SW480 (cell line): Measurements from ENCODE around the gene RPS6KA2.
"Not testable (repeated sequence)": the region's sequence is repeated elsewhere in the genome, so short reads cannot be mapped to it uniquely, and the experiment has no call there.

Experiments
- DNase-seq: peaks from one replicate; pipeline ENCODE4 v3.0.0-alpha.2; 2016; ENCODE audit warnings: low spot score

Gene RPS6KA2

GRCh38 chr6:166529586-166529985 lies 97.5 kb downstream of the RPS6KA2 start:
- no peak for DNase-seq

DNA sequence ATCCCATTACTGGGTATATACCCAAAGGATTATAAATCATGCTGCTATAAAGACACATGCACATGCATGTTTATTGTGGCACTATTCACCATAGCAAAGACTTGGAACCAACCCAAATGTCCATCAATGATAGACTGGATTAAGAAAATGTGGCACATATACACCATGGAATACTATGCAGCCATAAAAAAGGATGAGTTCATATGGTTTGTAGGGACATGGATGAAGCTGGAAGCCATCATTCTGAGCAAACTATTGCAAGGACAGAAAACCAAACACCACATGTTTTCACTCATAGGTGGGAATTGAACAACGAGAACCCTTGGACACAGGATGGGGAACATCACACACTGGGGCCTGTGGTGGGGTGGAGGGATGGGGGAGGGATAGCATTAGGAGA lies 98.0 kb downstream of the RPS6KA2 start:
- not testable (repeated sequence) for DNase-seq

GRCh38 chr6:166527849-166528248 lies 99.2 kb downstream of the RPS6KA2 start:
- DNase-seq: no peak

DNA sequence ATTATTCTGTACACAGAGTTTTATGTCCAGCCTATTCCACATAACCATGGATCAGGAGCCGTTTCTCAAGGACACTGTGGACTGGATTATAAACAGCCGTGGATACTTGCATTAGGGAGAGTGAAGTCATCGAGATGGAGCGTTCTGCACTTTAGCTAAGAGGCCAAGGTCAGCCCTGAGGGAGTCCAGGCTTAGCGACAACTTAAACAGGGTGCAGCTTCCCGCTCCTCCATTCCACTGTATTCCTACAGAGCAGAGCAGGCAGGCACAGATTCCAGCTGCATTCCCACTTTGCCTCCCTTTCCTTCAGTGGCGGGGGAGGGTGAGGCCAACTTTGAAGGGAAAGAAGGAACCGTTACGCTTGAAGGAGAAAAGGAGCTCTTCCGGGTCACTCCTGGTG lies 100.1 kb downstream of the RPS6KA2 start:
- DNase-seq: no peak

DNA sequence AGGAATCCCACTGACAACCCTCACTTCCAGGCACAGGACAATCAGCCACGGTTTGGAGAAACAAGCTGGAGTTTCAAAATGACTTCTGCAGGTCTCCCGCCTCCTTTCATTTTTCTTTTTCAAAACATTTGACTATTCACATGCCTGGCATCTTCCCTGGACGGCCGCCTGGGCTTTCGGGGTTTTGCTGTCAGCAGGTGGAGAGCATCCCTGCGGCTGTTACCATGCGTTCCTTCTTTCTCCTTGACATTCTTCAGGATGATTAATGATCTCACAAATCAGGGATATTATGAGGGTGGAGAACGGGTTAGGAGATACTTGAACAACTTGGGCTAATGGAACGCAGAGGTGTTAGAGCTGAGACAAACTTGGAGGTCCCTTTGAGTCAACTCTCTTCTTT lies 101.5 kb downstream of the RPS6KA2 start:
- no peak for DNase-seq

- DNase-seq: no peak
These were observed 103.1 kb downstream of the RPS6KA2 start for GRCh38 chr6:166523782-166524559.

DNA sequence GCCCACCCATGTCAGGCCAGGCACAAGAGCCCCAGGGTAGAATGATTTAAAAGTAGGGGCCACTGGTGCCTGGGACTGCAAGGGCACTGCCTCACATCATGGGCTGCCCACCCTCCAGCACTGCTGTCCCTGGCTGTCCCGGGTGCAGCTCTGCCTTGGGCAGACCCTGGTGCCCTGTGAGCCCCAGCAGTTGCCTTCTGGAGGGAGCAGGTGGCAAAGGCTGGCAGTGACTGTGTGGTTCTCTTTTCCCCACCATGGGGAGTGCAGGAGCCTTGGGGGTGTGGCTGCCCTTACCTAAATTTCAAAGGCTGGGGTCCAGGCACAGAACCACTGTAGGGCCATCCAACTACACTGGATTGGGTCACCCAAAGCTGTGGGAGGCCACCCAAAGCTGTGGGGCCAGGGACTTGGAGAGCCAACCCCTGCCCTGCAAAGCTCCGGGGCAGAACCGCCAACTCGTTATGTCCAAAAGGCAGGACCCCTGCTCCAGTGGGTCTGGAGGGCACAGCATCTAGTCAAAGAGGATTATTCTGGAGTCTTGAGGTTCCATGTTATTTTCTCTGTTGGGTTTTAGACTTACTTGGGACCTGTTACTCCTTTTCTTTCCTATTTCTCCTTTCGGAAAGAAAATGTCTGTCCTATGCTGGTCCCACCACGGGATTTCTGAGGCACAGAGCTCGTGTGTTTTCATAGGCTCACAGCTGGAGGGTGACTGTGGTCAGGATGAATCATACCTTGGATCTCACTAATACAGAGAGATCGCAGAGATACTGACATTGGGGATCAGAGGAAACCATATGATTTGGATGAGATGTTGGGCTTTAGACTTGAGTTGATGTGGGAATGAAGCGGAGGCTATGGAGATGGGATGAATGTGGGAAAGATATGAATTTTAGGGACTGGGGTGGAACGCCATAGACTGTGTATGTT lies 105.9 kb downstream of the RPS6KA2 start:
- no peak for DNase-seq

- DNase-seq: no peak
These were observed 110.7 kb downstream of the RPS6KA2 start for GRCh38 chr6:166516251-166516884.

DNA sequence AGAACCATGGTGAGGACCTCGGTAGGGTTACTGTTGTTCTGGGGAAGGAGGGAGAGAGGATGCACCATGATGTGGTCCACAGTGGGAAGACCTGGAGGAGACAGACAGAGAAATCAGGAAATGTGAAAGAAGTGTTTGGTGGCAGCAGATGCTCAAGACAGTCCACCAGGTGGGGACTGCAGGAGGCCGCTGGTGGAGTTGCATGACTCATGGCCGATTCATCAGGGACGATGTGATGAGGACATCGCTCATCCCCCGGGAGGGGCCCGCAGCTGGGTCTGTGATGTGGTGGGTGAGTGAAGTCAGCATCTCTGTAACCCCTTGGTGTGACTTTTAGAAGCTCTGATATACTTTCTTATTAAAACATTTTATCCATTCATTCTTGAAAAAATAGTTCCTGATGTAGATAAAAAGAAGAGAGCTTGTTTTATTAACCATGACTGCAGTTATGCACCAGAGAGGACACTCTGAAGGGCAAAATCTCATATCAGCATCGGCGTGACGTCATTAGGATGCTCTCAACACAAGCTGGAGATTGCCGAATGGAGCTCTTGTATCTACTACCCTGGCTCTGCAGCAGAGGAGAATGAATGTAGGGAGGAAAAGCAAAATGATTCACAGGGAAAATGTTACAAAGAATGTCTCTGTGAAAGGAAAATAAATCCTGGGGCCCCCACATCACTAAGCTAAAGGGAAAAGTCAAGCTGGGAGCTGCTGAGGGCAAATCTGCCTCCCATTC lies 111.8 kb downstream of the RPS6KA2 start:
- DNase-seq: peak; percentile 70

DNA sequence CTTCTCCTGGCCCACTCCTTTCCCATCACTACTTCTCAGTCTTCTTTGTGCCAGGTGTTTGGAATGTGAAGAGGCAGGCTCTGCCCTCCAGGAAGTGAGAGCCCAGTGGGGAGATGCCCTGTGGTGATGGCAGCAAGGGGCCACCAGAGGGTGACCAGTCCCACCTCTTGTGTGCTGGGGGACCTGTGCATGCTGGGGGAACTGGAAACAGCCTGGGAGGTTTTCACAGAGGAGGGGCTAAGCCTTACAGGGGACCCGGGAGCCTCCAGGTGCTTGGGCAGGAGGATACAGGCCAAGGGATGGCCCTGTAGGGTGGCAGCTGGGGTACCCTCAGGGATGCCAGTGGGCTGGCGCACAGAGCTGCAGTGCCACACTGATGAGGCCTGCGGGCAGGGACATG lies 112.9 kb downstream of the RPS6KA2 start:
- no peak for DNase-seq

DNA sequence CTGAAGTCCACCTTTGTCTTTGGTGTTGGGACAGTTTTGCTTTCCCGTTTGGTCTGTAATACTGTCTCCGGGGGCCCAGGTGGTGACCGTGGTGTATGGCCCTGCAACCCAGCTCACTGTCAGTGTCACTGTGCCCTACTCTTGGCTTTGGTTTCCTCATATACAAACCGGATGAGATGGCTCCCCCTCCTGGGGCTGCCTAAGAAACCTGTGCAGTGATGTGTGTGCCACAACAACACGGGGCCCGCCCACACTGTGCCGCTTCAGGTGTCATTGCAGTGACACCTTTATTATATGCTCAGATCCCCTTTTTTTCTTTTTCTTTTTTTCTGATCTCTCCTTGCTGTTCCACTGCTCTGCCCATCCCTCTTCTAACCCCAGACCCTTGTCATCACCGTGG lies 114.5 kb downstream of the RPS6KA2 start:
- peak; percentile 8 for DNase-seq

DNA sequence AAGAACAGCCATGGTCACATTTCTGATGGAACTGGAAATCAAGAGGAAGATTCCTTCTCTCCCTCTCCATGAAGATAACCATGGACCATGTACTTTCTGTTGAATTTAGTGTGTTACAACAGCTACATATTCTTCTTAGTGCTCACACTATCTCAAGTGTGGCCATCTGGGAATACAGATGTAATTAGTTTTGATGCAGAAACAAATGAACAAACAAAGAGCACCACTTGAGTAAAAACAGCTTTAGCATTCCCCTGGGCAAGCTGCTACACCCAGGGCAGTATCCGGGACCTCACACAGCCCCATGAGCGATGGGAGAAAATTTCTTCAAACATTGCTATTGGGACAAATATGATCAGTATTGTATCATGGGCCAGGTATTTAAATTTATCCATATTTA lies 115.7 kb downstream of the RPS6KA2 start:
- DNase-seq: no peak

DNA sequence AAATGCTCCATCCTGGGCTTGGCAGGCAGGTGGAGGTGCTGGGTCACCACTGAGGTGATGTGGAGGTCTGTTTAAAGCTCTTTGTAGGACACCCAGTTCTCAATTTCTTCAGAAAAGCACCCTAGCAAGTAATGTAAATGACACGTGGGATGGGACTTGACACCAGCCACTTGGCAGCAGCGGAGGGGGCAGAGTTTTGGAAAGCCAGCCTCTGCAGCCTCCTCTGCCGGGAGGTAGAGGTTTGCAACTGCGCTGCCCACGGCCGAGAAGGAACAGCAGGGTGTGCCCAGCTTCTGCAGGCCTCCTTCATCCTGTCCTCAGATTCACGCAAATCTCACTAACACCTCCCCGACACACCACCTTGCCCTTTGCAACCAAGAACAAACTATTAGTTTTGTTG lies 117.9 kb downstream of the RPS6KA2 start:
- DNase-seq: no peak

GRCh38 chr6:166508726-166509125 lies 118.3 kb downstream of the RPS6KA2 start:
- no peak for DNase-seq

DNA sequence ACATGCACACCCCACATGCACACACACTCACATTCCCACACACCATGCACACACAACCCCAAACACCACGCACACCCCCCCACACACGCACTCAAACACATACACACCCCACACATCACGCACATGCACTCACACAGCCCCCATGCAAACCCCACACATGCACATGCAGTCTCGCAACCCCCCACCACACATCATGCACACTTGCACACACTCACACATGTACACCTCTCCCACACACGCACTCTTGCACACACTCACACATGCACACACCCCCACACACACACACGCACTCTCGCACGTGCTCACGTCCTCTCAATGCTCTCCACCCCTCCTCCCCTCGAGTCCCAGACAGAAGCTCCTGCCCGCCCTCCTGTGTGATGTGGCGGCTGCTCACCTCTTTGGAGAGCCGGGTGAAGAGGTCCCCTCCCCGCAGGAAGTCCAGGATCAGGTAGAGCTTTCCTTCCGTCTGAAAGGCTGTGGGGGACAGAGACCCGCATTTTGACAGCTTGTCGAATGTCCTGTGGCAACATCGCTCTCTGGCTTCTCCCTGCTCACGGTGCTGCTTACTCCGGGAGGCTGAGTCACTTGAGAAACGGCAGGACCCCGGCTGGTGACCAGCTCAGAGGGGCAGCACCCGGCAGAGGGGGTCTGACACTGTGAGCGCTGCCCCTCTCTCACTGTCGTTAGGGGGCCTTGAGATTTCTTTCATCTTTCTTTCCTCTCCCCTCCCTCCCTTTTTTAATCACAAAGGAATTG lies 119.1 kb downstream of the RPS6KA2 start:
- no peak for DNase-seq

- no peak for DNase-seq
These were observed 119.7 kb downstream of the RPS6KA2 start for GRCh38 chr6:166507380-166507779.

GRCh38 chr6:166505133-166505905 lies 121.7 kb downstream of the RPS6KA2 start:
- DNase-seq: no peak

GRCh38 chr6:166504100-166504499 lies 123.0 kb downstream of the RPS6KA2 start:
- DNase-seq: no peak

DNA sequence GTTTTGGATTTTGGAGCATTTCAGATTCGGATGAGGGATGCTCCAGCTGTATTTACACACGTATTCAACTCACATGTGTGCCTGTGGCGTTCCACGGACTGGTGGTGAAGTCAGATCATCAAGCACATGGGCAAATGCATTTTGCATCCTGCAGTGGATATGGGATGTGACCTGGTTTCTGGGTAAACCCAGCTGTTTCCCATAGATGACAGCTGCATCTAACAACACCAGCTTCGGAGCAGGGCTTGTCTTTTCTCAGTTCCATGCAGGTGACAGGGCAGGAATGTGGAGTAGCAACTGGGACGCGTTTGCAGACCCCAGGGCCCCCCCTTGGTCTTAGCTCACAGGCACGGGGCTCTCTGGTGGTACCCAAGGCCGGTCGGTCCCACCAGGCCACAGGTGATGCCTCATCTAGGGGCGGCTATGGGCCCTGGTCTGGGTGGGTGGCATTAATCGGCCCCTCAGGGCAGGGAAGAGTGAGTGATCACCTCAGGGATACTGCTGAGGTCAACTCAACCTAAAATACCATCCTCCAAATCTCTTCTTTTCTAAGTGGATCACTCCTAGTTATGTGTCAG lies 123.8 kb downstream of the RPS6KA2 start:
- no peak for DNase-seq

DNA sequence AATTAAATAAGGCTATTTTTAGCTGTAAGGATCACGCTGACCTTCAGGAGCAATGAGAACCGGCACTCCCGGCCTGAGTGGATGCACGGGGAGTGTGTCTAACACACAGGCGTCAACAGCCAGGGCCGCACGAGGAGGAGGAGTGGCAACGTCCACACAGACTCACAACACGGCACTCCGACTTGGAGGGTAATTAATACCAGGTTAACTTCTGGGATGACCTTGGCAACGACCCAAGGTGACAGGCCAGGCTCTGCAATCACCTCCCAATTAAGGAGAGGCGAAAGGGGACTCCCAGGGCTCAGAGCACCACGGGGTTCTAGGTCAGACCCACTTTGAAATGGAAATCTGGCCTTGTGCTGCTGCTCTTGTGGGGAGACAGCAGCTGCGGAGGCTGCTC lies 124.6 kb downstream of the RPS6KA2 start:
- DNase-seq: no peak
